Measurements from ENCODE around the gene OOSP3. TPM values are rescaled to one million over a fixed set of nuclear protein-coding genes. Genes with fewer than 3 reads are reported as not detected.
"Not testable (repeated sequence)": the region's sequence is repeated elsewhere in the genome, so short reads cannot be mapped to it uniquely, and the experiment has no call there.

The OOSP3 gene
- total RNA-seq, 1 experiment from 2014 or later, result not detected

DNA sequence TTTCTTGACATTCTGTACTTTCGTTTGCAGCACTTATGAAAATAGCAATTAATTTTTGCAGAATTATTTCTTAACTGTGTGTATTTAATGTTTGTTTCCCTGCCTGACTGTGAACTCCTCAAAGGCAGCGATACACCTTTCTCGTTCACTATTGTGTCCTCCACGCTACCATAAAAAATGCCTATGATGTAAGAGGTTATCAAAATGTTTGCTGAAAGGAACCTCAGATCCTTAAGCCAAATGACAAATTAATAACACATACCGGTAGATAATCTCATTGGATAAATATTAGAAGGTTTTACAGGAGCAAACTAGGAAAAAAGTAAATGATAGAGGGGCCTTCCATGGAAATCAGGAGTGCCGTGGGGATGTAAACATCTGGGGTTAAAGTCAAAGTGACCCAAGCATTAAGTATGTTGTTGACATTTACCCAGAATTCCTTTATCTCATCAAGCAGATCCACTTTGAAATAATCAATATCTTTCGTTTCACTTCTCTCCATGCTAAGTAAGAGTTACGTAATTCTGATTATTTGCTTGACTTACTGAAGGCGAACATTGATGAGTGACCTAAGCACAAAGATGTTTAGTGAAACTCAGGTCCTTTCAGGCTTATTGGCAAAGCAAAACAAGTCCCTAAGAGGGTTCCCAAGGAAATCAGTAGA lies 2.6 kb upstream of the OOSP3 start:
- no peak for DNase-seq (ENCODE audit: low read depth)

GRCh38 chr11:59877325-59877724 lies 1.3 kb upstream of the OOSP3 start:
- DNase-seq (ENCODE audit: low read depth), result no peak

DNA sequence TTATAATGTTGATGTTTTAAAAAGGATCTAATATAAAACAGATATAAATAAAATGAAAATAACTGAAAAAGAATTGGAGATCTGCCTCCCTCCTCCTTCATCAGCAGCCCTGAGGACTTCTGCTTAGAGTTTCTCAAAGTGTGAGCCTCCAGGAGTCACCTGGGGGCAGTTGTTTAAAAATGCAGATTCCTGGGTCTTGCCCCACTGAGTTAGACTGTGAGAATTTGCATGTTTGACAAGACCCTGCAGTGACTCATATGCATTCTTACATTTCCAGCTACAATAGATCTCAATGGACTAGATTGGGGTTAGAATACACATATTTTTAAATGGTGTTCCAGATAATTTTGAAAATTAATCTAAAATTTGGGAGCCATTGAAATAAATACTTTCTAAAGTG lies 798 bp upstream of the OOSP3 start:
- DNase-seq (ENCODE audit: low read depth), result no peak

GRCh38 chr11:59879567-59879966 lies 985 bp downstream of the OOSP3 start:
- DNase-seq (ENCODE audit: low read depth), result no peak

- no peak for DNase-seq (ENCODE audit: low read depth)
Observed at GRCh38 chr11:59883597-59883996, 5.0 kb downstream of the OOSP3 start.

- not testable (repeated sequence) for DNase-seq (ENCODE audit: low read depth)
Observed at GRCh38 chr11:59887156-59887555, 8.6 kb downstream of the OOSP3 start.

GRCh38 chr11:59891781-59892181 lies 13.2 kb downstream of the OOSP3 start:
- no peak for DNase-seq (ENCODE audit: low read depth)

GRCh38 chr11:59894616-59895015 lies 16.0 kb downstream of the OOSP3 start:
- DNase-seq (ENCODE audit: low read depth), result no peak

DNA sequence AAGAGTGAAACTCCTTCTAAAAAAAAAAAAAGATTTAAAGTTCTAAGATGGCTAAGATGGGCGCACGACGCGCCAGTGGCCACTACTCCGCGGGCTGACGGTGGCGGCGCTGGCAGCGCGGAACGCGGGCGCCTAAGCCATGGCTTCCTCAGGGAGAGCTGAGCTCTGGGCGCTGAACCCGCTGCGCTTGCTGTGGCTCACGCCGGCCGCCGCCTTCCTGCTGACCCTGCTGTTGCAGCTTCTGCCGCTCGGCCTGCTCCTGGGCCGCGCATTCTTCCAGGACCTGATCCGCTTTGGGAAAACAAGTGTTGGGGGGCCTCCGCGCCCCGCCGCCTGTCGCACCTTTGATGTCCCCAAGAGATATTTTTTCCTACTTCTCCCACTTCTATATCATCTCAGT lies 19.5 kb downstream of the OOSP3 start:
- DNase-seq (ENCODE audit: low read depth), result no peak

GRCh38 chr11:59898650-59899049 lies 20.1 kb downstream of the OOSP3 start:
- no peak for DNase-seq (ENCODE audit: low read depth)

- DNase-seq (ENCODE audit: low read depth), result no peak
Observed at GRCh38 chr11:59899532-59899931, 20.9 kb downstream of the OOSP3 start.

DNA sequence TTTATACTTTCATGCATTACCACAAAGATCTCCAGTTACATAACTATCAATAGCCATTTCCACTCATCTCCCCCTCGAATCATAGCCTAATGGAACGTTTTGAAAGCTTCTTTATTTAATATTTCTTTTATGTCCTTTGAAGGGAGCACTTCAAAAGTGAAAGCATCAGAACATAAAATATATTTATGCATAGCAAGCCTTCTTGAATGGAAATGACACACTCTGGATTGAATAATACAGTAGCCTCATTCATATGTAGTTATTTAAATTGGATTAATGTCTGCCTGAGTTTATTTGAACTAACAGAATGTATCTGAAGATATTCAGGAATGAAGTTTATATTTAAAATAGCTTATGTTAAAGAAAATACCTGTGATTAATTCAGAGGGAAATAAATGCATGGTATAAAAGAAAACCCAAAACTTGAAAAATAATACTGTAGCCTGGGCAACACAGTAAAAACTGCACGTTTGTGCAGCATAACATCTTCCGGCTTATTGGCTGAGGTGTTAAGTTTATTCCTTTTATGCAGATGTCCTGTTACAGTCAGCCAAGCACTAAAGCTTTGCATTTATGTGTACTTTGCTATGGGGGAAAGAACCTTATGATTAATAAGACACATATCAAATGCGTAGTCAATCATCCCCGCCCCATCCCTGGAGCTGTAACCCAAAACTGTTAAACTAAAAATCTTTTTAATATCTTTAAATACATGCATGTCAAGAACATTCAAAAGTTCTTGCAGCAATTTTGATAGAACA lies 22.0 kb downstream of the OOSP3 start:
- DNase-seq (ENCODE audit: low read depth), result no peak

DNA sequence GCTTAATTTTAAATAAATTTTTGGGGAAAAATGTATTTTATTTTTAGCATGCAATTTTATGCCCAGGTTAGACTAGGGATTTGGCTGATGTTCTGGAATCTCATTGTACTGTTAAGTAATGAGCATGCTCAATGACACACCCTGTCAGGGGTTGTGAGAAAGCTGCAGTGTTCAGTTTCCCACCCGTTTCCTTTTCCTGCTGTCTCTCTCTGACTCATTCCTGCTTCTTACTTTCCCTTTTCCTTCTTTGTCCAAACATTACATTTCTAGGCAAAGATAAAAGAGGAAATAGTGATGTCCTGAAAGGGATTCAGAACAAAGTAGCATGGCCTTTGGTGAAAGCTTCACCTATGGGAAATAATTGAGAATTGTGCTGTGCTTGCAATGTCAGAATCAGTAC lies 22.7 kb downstream of the OOSP3 start:
- DNase-seq (ENCODE audit: low read depth), result peak; percentile 65

DNA sequence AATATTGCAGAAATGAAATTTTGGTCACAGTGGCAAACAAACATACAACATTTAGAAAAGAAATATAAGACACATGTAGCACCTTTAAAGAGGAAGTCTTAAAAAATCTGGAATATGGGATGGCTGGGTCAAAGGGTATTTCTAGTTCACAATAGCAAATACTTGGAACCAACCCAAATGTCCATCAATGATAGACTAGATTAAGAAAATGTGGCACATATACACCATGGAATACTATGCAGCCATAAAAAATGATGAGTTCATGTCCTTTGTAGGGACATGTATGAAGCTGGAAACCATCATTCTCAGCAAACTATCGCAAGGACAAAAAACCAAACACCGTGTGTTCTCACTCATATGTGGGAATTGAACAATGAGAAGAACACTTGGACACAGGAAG lies 25.0 kb downstream of the OOSP3 start:
- not testable (repeated sequence) for DNase-seq (ENCODE audit: low read depth)

DNA sequence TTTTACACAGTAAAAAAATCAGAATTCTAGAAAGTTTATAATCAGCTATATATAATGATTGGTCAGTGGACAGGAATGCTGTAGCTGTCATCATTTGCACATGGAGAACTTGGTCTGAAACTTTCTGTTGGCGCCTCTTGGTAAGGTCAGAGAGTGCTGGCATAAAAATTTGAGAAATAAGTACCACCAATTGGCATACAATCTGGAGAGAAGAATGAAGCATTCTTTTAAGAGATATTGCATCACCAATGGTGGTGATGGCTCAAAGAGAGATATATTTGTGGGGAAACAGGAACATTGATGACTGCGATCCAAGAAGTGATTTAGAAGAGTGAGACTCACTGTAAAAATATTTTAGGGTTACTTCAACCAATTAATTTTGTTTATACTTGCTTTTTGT lies 39.9 kb downstream of the OOSP3 start:
- no peak for DNase-seq (ENCODE audit: low read depth)

- DNase-seq (ENCODE audit: low read depth), result peak; percentile 42
Observed at GRCh38 chr11:59918987-59919589, 40.5 kb downstream of the OOSP3 start.

GRCh38 chr11:59923813-59924212 lies 45.2 kb downstream of the OOSP3 start:
- no peak for DNase-seq (ENCODE audit: low read depth)

GRCh38 chr11:59931688-59932087 lies 53.1 kb downstream of the OOSP3 start:
- DNase-seq (ENCODE audit: low read depth), result no peak

DNA sequence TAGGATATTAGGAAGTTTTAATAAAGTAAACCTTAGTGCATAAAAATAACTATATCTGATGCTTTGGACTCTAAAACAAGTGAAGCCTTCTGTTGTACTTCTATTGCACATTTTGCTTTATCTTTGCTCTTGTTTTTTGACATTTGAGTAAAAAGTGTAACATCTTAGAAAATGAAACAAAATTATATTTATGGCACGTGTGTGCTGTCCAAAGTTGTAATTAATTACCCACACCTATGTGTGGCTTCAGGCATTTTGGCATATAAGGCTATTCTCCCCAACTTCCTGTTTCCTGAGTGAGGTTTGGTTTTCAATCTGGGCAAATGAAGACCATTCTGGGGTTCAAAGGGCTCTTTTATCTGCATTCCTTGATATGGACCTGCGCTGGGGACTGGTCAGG lies 59.5 kb downstream of the OOSP3 start, which contains the start of gene OOSP1:
Gene OOSP1, plus strand, starts transcription at position 301 of the 400 bp plus-strand sequence. Its CDS starts 23 bp downstream, at position 324.
- DNase-seq (ENCODE audit: low read depth), result no peak

- no peak for DNase-seq (ENCODE audit: low read depth)
Observed at GRCh38 chr11:59938718-59939117, 60.1 kb downstream of the OOSP3 start.

- DNase-seq (ENCODE audit: low read depth), result no peak
Observed at GRCh38 chr11:59939482-59939881, 60.9 kb downstream of the OOSP3 start.

- no peak for DNase-seq (ENCODE audit: low read depth)
Observed at GRCh38 chr11:59941091-59941490, 62.5 kb downstream of the OOSP3 start.
